ENCODE measurements around the gene MBP. TPM values are rescaled to one million over a fixed set of nuclear protein-coding genes. Genes with fewer than 3 reads are reported as not detected.

The MBP gene
- polyA plus RNA-seq, 4 donors, result 18.5 to 23.3 (median 21.5) TPM

GRCh38 chr18:77069931-77070330 is 62.7 kb downstream of the MBP start:
- no peak for DNase-seq (ENCODE audit: low read depth in 4 of 4, low spot score in 2 of 4)

- DNase-seq (ENCODE audit: low read depth in 4 of 4, low spot score in 2 of 4), result no peak
Measured at GRCh38 chr18:77069482-77069881, 63.1 kb downstream of the MBP start.

- DNase-seq (ENCODE audit: low read depth in 4 of 4, low spot score in 2 of 4), result no peak
Measured at GRCh38 chr18:77068321-77069312, 64.0 kb downstream of the MBP start.

- DNase-seq (ENCODE audit: low read depth in 4 of 4, low spot score in 2 of 4), result no peak
Measured at GRCh38 chr18:77067291-77068061, 65.1 kb downstream of the MBP start.

- DNase-seq (ENCODE audit: low read depth in 4 of 4, low spot score in 2 of 4), result no peak
Measured at GRCh38 chr18:77066689-77067088, 65.9 kb downstream of the MBP start.

- DNase-seq (ENCODE audit: low read depth in 4 of 4, low spot score in 2 of 4), result no peak
Measured at GRCh38 chr18:77066101-77066500, 66.5 kb downstream of the MBP start.

- no peak for DNase-seq (ENCODE audit: low read depth in 4 of 4, low spot score in 2 of 4)
Measured at GRCh38 chr18:77065221-77065981, 67.2 kb downstream of the MBP start.

GRCh38 chr18:77063260-77063659 is 69.3 kb downstream of the MBP start:
- DNase-seq (ENCODE audit: low read depth in 4 of 4, low spot score in 2 of 4), result no peak

- no peak for DNase-seq (ENCODE audit: low read depth in 4 of 4, low spot score in 2 of 4)
Measured at GRCh38 chr18:77062518-77063003, 70.0 kb downstream of the MBP start.

- no peak for DNase-seq (ENCODE audit: low read depth in 4 of 4, low spot score in 2 of 4)
Measured at GRCh38 chr18:77061946-77062517, 70.6 kb downstream of the MBP start.

GRCh38 chr18:77061281-77061945 is 71.2 kb downstream of the MBP start:
- DNase-seq (ENCODE audit: low read depth in 4 of 4, low spot score in 2 of 4), result no peak

- no peak for DNase-seq (ENCODE audit: low read depth in 4 of 4, low spot score in 2 of 4)
Measured at GRCh38 chr18:77060151-77060550, 72.4 kb downstream of the MBP start.

GRCh38 chr18:77059294-77059916 is 73.2 kb downstream of the MBP start:
- no peak for DNase-seq (ENCODE audit: low read depth in 4 of 4, low spot score in 2 of 4)

GRCh38 chr18:77058290-77058835 is 74.2 kb downstream of the MBP start:
- DNase-seq (ENCODE audit: low read depth in 4 of 4, low spot score in 2 of 4), result no peak

GRCh38 chr18:77057006-77057395 is 75.6 kb downstream of the MBP start:
- DNase-seq (ENCODE audit: low read depth in 4 of 4, low spot score in 2 of 4), result no peak

- DNase-seq (ENCODE audit: low read depth in 4 of 4, low spot score in 2 of 4), result no peak
Measured at GRCh38 chr18:77056344-77057005, 76.1 kb downstream of the MBP start.

- no peak for DNase-seq (ENCODE audit: low read depth in 4 of 4, low spot score in 2 of 4)
Measured at GRCh38 chr18:77055429-77056300, 76.9 kb downstream of the MBP start.
